Endothelial cell of umbilical vein (primary cell): ENCODE measurements around the gene FOXP4. TPM values are rescaled to one million over a fixed set of nuclear protein-coding genes. Genes with fewer than 3 reads are reported as not detected.

ENCODE experiments used
- BruUV-seq: library from RNA; stranded (reverse); fragments of 400-500 nt; replicated peaks from 2 replicates; lab custom pipeline; 2021; lab: Mats Ljungman, UMichigan
- CTCF ChIA-PET: fragments of 300-600, 350-600 bp; sonication (Branson Sonifier 250); formaldehyde crosslinking; loops from one replicate; lab custom pipeline; 2021; ENCODE audit warnings: antibody characterized with exemption, inconsistent platforms; lab: Charles Lee
- POLR2A ChIA-PET: fragments of 300-600, 350-600 bp; sonication (Branson Sonifier 250); formaldehyde crosslinking; loops from one replicate; lab custom pipeline; 2021; ENCODE audit warnings: antibody characterized with exemption, inconsistent platforms; lab: Charles Lee
- DNase-seq: peaks from one replicate; pipeline ENCODE4 v3.0.0-alpha.2; 2011; ENCODE audit warnings: low read depth, low spot score
- FAIRE-seq: peaks from 2 replicates; lab custom pipeline; 2011; peaks lifted over from hg19 to GRCh38; lab: Jason Lieb, UNC
- H2AFZ ChIP-seq: 2 replicates; pipeline ENCODE4 v1.6.0; 2012; ENCODE audit warnings: low read depth, low read length, control low read depth, inconsistent platforms
- H3K27ac ChIP-seq: 2 replicates; pipeline ENCODE4 v1.5.1; 2011; ENCODE audit warnings: low read depth, mild to moderate bottlenecking, control low read depth, low read length, moderate library complexity; ENCODE audit not compliant: insufficient read depth
- H3K27me3 ChIP-seq, 2 experiments: 2 replicates each; pipeline versions ENCODE4 v1.6.0 to v1.6.1; 2011; ENCODE audit warnings: low read length in 2 of 2, mixed read lengths in 1 of 2; ENCODE audit not compliant: control insufficient read depth in 2 of 2, insufficient read depth in 2 of 2
- H3K36me3 ChIP-seq, 2 experiments: 2 replicates in 1 of 2; 3 replicates in 1 of 2; pipeline ENCODE4 v1.5.1; 2011; ENCODE audit warnings: low read length in 2 of 2, mild to moderate bottlenecking in 1 of 2, moderate library complexity in 1 of 2; ENCODE audit not compliant: control insufficient read depth in 2 of 2, insufficient read depth in 2 of 2; ENCODE audit errors: extremely low read depth in 1 of 2
- H3K4me1 ChIP-seq: 3 replicates; pipeline ENCODE4 v1.5.1; 2011; ENCODE audit warnings: mild to moderate bottlenecking, low read length; ENCODE audit not compliant: control insufficient read depth, insufficient read depth; ENCODE audit errors: extremely low read depth
- H3K4me2 ChIP-seq: 2 replicates; pipeline ENCODE4 v1.6.1; 2011; ENCODE audit warnings: low read length, control low read depth, mixed read lengths; ENCODE audit not compliant: insufficient read depth
- H3K4me3 ChIP-seq, 3 experiments: fragments of 200-600 bp in 1 of 3; sonication (generic), shearing (Covaris generic) in 1 of 3; replicated peaks in 1 of 3; 2 replicates each; pipeline ENCODE4 v1.5.1; 2011 to 2016; ENCODE audit warnings: control low read depth in 3 of 3, low read length in 3 of 3, mild to moderate bottlenecking in 2 of 3, inconsistent platforms in 1 of 3, low read depth in 1 of 3, moderate library complexity in 1 of 3; ENCODE audit not compliant: insufficient read depth in 1 of 3
- H3K79me2 ChIP-seq: 2 replicates; pipeline ENCODE4 v1.6.0; 2012; ENCODE audit warnings: low read length, inconsistent platforms; ENCODE audit not compliant: control insufficient read depth, insufficient read depth
- H3K9ac ChIP-seq: replicated peaks from 2 replicates; pipeline ENCODE3; 2011; ENCODE audit warnings: low read length, control low read depth; ENCODE audit not compliant: insufficient read depth; ENCODE audit errors: extremely low read depth
- H3K9me1 ChIP-seq: replicated peaks from 3 replicates; pipeline ENCODE4 v1.6.0; 2011; ENCODE audit warnings: mild to moderate bottlenecking, low read length; ENCODE audit not compliant: control insufficient read depth, insufficient read depth; ENCODE audit errors: extremely low read depth
- H3K9me3 ChIP-seq: replicated peaks from 2 replicates; pipeline ENCODE4 v1.5.1; 2012; ENCODE audit warnings: low read length, inconsistent platforms; ENCODE audit not compliant: control insufficient read depth, insufficient read depth
- H4K20me1 ChIP-seq: replicated peaks from 2 replicates; pipeline ENCODE3; 2011; ENCODE audit warnings: mild to moderate bottlenecking, low read length; ENCODE audit not compliant: control insufficient read depth, insufficient read depth; ENCODE audit errors: extremely low read depth
- EZH2 ChIP-seq: IDR thresholded peaks from 2 replicates; pipeline ENCODE4 v1.6.1; 2012; ENCODE audit warnings: borderline replicate concordance, low read depth, mild to moderate bottlenecking, moderate library complexity, low read length, inconsistent platforms; ENCODE audit not compliant: severe bottlenecking
- GATA2 ChIP-seq: IDR thresholded peaks from 2 replicates; pipeline ENCODE4 v1.7.0; 2011; ENCODE audit warnings: low read depth, mild to moderate bottlenecking, moderate library complexity, mixed read lengths, low read length; ENCODE audit not compliant: insufficient read length, insufficient read depth
- dilution Hi-C: fragments of 300-500 bp; cut with MboI; formaldehyde crosslinking; loops from one replicate; pipeline ENCODE4 v1.15.0; 2019; ENCODE audit warnings: low sequenced_read_pairs; ENCODE audit not compliant: extremely low pct_ligation_motif_present
- intact Hi-C: fragments of 100-400 bp; cut with micrococcal nuclease; formaldehyde crosslinking; loops from one replicate; pipeline ENCODE4 v1.10.0; 2022
- polyA plus RNA-seq, 4 experiments: library from polyadenylated mRNA; depleted of rRNA in 3 of 4; stranded (reverse) in 3 of 4; unstranded in 1 of 4; fragments of >200 nt; gene quantifications; 2 replicates each; pipeline versions ENCODE4 v1.2.1 to v1.2.3, GENCODE V29; 2011 to 2012; ENCODE audit warnings: missing spikeins in 1 of 4
- total RNA-seq: library from RNA; stranded (reverse); gene quantifications from 2 replicates; pipeline ENCODE4 v1.2.3, GENCODE V29; 2021
- TF ChIP-seq, protein P1 (sequence below): IDR thresholded peaks from 2 replicates; pipeline ENCODE4 v1.6.1; 2011; ENCODE audit not compliant: insufficient read depth, insufficient read length

Gene FOXP4
- total and polyA plus RNA-seq, 2 donors (not counting 3 experiments of a cell fraction or from before 2014, with no cell fraction given), result 5.6 to 23.9 TPM

DNA sequence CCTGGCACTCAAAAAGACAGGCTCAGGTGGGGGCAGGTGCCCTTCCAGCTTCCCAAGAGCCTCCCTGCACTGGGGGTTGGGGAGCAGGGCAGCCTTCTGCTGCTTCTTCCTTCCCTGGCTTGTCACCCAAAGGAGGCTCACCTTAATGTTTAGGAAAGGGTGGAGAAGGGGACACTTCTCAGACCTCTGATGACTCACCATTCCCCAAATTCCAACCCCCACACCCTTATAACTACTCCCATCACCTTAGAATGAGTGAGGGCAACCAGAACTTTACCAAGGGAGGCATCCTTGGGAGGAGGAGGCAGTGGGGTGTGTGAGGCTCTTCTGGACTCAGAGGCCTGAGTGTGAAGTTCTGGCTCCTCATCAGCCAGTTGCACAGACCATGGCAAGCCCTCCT lies 15.2 kb upstream of the FOXP4 start:
- H3K9me3 ChIP-seq, result no peaks in the 10 kb centered on the region
- no peaks in the 10 kb centered on the region for H4K20me1 ChIP-seq
- H3K9ac ChIP-seq, result no peak overlapping the region
- H3K27ac ChIP-seq, result no peak overlapping the region
- no peak overlapping the region for H3K4me3 ChIP-seq
- no TSS peak for BruUV-seq
- no peak for TF ChIP-seq EZH2
- no peak for TF ChIP-seq GATA2
- ChIA-PET CTCF (no interaction called here), POLR2A (no interaction called here)
- no peak overlapping the region for H2AFZ ChIP-seq
- no peaks in the 10 kb centered on the region for H3K9me1 ChIP-seq
- intact Hi-C loops, result no loop called here
- H3K4me2 ChIP-seq, result no peak overlapping the region
- H3K4me1 ChIP-seq, result peaks cover 13% of the 10 kb centered on the region
- DNase-seq, result no peak
- no peaks in the 10 kb centered on the region for H3K36me3 ChIP-seq
- no peaks in the 10 kb centered on the region for H3K79me2 ChIP-seq
- dilution Hi-C loops, result no loop called here
- FAIRE-seq, result no peak
- no peaks in the 10 kb centered on the region for H3K27me3 ChIP-seq

DNA sequence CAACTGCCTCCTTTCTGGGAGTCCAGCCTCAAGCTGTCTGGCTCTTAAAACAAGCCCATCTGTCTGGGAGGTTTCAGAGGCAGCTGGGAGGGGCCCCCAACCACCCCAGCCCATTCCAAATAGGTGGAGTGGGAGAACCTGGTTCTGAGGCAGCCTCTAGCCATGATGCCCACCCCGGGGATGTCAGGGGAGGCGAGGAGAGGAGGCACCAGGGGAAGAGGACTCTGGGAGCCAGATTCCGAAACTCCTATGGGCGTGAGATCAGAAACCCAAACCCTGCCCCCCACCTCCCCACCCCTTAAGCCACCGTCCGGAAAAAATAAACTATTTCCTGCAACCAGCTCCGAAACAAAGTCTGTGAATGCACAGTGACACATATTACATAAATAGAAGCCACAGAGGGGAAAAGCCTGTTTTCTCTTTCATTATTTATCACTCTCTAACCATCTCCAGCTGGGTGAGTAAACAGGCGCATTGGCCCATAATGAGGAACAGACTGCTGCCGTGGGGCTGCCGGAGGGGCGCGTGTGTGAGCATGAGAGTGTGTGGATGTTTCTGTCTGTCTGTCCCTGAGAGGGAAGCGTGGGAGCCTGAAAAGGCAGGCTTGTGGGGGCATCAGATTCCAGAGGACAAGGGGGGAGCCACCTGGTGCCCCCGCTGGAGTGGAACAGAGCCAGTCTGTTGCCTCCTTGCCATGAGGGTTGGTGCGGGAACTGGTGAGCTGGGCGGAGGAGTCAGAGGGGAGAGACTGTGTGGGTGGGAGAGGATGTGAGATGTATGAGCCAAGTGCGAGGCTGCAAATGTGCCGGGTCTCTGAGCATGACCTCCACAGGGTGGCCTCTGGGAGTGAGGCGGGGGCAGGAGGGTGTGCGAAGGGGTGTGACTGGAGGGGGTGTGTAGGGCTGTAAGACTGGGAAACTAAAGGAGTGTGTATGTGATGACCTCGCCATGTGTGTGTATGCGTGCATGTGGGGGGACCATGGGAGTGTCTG lies 14.3 kb upstream of the FOXP4 start:
- ChIA-PET CTCF (no interaction called here), POLR2A (interaction anchor here (0.6 kb wide), 1 partner anchor 123 kb away, joined by 4 read pairs; no protein-coding TSS in a partner anchor)
- Histone ChIP-seq H3K4me2 (peak overlapping the region; percentile 40), H3K4me3 (no peak overlapping the region), H3K79me2 (no peaks in the 10 kb centered on the region), H3K4me1 (peaks cover 13% of the 10 kb centered on the region), H3K9me3 (no peaks in the 10 kb centered on the region), H3K9ac (no peak overlapping the region), H3K9me1 (no peaks in the 10 kb centered on the region), H2AFZ (peak overlapping the region; percentile 55), H4K20me1 (no peaks in the 10 kb centered on the region), H3K27me3 (no peaks in the 10 kb centered on the region), H3K27ac (no peak overlapping the region), H3K36me3 (no peaks in the 10 kb centered on the region)
- no TSS peak for BruUV-seq
- TF ChIP-seq, protein P1, sequence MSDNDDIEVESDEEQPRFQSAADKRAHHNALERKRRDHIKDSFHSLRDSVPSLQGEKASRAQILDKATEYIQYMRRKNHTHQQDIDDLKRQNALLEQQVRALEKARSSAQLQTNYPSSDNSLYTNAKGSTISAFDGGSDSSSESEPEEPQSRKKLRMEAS, result no peak
- TF ChIP-seq EZH2, result no peak
- DNase-seq (peak; percentile 50), FAIRE-seq (peak; percentile 72)
- dilution Hi-C loops, result no loop called here
- intact Hi-C loops, result no loop called here
